ENCODE results near the gene DMRTA2. TPM values are rescaled to one million over a fixed set of nuclear protein-coding genes. Genes with fewer than 3 reads are reported as not detected.
"Not testable (repeated sequence)": the region's sequence is repeated elsewhere in the genome, so short reads cannot be mapped to it uniquely, and the experiment has no call there.

The DMRTA2 gene
- polyA plus RNA-seq, 3 donors, result not detected

DNA sequence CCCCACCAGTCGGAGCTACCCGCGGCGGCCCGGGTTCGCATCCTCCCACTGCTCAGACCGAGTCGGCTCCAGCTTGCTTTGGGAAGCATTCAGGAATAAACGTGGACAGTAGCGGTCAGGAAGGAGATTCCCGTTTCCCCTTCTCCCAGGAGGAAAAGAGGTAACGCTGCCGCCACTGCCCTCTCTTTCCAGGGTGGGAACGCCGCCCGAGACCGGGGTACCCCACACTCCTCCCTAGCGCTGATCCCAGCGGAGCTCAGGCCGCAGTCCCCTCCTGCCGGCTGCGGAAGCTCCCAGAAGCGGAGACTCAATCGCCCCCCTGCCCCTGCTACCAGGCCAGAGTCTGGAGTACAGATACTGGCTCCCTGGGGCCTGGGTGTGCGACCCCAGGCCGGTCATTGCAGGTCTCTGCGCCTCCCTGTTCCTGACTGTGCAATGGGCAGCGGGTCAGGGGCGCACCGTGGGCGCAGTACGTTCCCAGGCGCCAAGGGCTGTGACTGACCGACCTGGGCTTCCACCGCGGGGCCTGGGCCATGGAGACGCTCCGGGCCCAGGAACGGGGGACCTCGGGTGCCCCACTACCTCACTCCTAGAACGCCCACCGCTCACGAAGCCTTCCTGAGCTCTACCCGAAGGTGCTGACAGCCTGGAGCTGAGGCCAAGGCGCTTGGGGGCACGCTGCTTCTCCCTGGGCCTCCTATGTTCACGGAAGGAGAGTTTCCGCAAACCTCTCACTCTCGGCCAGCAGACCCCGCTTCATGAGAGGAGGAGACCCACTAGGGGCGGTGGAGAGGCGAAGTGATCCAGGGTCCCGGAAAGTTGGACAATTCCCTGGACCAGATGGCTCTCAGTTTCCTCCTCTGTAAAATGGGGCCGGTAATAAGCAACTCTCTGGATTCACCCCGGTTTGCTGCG, 7.8 kb downstream of the DMRTA2 start:
- 3 to 6% (median 4%) methylated on average over 52 to 56 of the region's 56 CpGs for WGBS, 3 donors
- no peak overlapping the region for H3K27ac ChIP-seq (ENCODE audit: low read depth, low read length)

DNA sequence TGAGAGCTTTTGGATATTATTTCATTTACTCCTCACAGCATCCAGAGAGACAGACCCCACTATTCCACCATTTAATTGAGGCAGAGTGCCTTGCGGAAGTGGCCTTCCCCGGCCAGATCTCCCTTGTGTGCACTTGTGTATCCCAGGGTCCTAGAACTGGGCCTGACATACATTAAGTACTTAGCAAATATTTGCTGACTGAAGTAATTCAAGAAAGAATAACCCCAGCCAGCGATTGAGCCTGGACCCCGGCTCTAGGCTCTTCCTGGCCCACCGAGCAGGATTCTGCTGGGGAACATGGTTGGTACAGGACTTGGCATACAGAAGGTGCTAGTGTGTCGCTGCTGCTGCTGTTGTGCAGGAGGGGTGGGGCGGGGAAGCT, 8.4 kb downstream of the DMRTA2 start:
- H3K27ac ChIP-seq (ENCODE audit: low read depth, low read length), result no peak overlapping the region
- 27 to 36% (median 33%) methylated on average over 7 of the region's 7 CpGs for WGBS, 3 donors

DNA sequence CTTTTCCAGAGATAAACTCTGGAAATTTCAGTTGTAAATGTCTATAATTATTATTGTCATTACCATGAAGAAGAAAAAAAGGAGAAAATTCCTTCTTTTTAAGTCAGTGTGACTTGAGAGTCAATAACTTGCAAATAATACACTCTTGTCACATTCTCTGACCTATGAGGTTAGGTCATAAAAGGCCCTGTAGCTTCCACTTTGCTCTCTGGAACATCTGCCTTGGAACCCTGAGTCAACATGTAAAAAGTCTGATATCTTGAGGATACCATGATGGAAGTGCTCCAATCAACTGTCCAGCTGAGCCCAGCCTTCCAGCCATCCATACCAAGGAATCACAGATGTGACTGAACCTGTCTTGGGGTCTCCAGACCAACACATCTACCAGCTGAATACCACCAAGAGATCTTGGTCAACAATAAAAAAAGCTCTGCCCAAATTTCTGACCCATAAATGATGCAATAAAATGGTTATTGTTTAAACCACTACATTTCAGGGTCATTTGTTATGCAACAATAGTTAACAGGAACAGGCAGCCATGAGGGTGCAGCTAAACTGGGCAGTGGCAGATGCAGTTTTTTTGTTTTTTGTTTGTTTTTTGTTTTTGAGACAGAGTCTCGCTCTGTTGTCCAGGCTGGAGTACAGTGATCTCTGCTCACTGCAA, 10.3 kb downstream of the DMRTA2 start:
- WGBS, 3 donors, result 92 to 95% (median 92%) methylated on average over 1 of the region's 1 CpG

DNA sequence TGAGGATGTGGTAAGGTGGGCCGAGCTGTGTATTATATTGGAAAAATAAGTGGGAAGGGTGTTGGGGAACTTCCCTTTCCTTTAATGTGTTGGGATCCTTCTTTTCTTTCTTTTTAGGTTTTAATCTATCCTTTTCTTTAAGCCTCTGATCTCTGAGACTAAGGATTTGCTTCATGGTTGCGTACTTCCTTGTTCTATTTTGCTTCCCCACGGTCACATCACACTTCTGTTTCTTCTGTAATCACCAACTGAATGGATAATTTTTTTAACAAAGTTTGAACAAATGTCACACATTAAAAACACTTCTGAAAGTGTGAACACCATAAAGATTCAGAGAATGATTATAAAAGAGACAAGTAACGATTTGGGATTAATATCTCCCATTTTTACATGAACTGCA, 17.4 kb downstream of the DMRTA2 start:
- WGBS, 3 donors, result 77 to 89% (median 85%) methylated on average over 4 of the region's 4 CpGs
- no peak overlapping the region for H3K27ac ChIP-seq (ENCODE audit: low read depth, low read length)

More for the DNA sequence above, 10.3 kb downstream of the DMRTA2 start:
- no peak overlapping the region for H3K27ac ChIP-seq (ENCODE audit: low read depth, low read length)

DNA sequence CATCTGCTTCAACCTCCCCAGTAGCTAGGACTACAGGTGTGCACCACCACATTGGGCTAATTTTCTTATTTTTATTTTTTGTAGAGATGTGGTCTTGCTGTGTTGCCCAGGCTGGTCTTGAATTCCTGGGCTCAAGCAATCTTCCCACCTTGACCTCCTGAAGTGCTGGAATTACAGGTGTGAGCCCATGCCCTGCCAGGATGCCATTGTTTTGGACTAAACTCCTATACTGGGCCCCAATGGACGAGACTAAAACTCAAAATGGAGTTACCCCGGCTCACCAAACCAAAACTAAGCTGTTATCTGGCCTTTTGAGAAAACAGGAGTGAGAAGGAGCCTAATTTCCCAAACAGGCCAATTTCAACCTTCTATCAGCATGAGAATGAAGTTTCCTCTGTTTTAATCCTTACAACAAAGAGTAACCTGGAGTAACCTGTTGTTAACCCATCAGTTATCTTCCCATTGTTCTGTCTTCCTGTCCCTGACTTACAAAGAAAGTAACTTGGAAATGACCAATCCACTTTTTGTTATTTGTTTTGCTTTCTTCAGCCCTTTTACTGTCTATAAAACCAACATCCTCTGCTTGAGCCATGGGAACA, 29.6 kb downstream of the DMRTA2 start:
- no peak overlapping the region for H3K27ac ChIP-seq (ENCODE audit: low read depth, low read length)
- 53 to 58% (median 57%) methylated on average over 2 of the region's 2 CpGs for WGBS, 3 donors

DNA sequence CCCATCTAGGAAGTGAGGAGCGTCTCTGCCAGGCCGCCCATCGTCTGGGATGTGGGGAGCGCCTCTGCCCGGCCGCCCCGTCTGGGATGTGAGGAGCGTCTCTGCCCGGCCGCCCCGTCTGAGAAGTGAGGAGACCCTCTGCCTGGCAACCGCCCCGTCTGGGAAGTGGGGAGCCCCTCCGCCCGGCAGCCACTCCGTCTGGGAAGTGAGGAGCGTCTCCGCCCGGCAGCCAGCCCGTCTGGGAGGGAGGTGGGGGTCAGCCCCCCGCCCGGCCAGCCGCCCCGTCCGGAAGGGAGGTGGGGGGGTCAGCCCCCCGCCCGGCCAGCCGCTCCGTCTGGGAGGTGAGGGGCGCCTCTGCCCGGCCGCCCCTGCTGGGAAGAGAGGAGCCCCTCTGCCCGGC, 41.7 kb downstream of the DMRTA2 start:
- WGBS, 3 donors, result 92 to 93% (median 92%) methylated on average over 14 to 31 of the region's 33 CpGs
- not testable (repeated sequence) for H3K27ac ChIP-seq (ENCODE audit: low read depth, low read length)

DNA sequence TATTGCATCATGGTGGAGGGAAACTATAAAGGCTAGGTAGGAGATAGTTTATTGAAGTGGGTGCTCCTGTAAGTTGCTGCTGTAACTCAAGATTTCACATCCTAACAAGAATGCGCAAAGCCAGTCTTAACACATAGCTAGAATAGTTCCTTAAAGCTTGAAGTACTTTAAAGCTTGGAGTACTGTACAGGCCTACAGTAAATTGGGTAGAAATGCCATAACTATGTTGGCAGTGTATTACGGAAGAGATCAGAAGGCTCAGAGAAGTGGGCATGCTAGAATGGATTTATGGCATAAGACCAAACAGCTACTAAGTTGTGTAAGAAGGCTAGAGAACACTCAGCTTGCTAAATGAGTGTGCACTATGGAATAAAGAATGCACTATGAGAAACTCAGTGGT, 44.5 kb downstream of the DMRTA2 start:
- H3K27ac ChIP-seq (ENCODE audit: low read depth, low read length), result no peak overlapping the region
- 86 to 95% (median 86%) methylated on average over 2 of the region's 2 CpGs for WGBS, 3 donors

DNA sequence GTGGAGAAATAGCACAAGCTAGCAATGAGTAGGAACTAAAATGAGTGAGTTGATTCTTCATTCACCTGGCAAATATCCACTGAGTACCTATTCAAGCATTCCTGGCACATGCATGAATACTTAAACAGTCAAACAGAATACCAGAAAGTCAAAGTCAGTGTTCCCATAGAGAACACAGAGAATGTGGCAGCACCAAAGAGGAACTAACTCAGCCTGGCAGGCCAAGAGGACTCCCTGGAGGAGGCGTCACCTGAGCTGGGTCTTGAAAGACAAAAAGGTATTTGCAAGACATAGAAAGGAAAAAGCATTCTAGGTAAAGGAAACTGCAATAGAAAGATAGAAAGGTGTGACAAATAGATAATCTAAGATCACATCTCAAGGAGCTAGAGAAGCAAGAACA, 49.7 kb downstream of the DMRTA2 start:
- 77 to 81% (median 79%) methylated on average over 1 of the region's 1 CpG for WGBS, 3 donors
- no peak overlapping the region for H3K27ac ChIP-seq (ENCODE audit: low read depth, low read length)

DNA sequence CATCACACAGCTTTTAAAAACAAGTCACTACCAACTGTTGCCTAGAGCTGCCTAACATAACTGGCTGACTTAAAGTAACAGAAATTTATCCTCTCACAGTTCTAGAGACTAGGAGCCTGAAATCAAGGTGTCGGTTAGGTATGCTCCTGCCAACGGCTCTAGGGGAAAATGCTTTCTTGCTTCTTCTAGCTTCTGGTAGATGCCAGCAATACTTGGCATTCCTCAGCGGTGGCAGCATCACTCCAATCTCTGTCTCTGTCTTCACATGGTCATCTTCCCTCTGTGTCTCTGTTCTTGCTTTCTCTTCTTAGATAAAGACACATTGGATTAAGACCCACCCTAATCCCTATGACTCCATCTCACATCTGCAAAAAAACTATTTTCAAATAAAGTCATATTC, 51.5 kb downstream of the DMRTA2 start:
- no peak overlapping the region for H3K27ac ChIP-seq (ENCODE audit: low read depth, low read length)
- 52 to 74% (median 68%) methylated on average over 3 of the region's 3 CpGs for WGBS, 3 donors

DNA sequence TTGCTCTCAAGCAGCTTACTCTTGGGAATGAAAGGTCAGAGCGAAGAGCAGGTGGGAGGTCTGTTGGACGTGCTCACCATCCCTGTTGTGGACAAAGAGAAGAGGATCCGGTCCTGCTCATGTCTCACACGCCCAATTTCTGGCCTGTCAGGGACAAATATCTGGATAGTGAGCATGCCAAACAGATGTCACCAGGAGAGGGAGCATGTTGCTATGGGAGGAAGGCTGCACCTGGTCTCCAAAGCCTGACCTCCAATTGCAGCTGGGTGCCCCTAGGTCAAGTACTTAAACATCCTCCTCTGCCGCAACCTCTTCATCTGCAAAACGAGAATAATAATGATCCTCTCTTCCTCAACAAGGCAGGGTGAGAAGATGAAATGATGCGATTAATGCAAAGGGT, 53.4 kb downstream of the DMRTA2 start:
- no peak overlapping the region for H3K27ac ChIP-seq (ENCODE audit: low read depth, low read length)
- WGBS, 3 donors, result 60 to 75% (median 68%) methylated on average over 7 of the region's 7 CpGs

DNA sequence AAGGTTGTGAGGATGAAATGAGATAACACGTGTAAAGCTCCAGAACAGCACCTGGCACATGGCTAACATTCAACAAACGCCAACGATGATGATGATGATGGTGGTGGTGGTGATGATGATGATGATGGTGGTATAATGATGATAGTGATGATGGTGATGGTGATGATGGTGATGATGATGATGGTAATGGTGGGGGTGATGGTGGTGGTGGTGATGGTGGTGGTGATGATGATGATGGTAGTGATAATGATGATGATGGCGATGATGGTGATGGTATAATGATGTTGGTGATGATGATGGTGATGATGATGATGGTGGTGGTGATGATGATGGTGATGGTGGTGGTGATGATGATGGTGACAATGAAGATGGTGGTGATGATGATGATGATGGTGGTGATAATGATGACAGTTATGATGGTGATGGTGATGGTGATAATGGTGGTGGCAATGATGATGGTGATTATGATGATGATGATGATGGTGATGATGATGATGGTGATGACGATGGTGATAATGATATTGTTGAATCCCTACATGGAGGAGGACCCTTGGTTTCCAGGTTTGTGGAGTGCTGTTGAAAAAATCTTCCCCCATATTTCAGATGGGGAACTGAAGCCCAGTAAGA, 54.1 kb downstream of the DMRTA2 start:
- WGBS, 3 donors, result 43 to 72% (median 66%) methylated on average over 5 of the region's 5 CpGs
- H3K27ac ChIP-seq (ENCODE audit: low read depth, low read length), result no peak overlapping the region

DNA sequence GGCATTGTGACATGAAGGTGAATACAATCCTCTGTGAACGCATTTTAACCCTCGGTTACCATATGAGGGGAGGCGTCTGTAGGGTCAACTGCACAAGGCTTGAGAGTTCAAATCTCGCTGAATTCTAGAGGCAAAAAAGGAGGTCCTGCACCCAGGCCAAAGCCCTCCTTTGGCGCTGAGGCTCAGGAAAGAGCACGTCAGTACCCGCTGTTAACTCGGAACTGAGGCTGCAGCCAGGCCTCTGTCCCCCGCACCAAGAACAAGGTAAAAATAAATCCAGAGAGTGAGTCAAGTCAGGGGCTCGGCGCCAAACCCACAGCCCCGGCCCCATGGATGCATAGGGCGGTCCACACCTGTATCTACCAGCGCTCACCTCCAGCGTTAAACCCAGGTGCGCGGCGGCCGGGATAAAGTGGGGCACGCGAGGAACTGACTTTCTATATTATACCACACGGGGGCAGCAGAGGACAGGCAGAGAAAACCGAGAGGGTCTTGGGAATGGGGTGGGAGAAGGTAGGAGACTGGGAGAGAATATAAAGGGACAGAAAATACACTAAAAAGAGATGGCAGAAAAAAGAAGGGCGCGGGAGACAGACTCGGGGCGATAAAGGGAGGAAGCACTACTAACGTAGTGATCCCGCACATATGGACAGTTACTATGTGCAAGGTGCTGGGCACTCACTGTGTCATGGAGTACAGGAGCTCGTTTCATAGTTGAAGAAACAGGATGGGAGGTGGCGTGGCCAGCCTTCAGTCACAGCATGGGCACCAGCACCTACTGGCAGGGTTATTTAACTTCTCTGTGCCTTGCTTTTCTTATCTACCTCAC, 54.9 kb downstream of the DMRTA2 start:
- WGBS, 3 donors, result 11 to 17% (median 15%) methylated on average over 31 of the region's 31 CpGs

More for the DNA sequence above, 54.9 kb downstream of the DMRTA2 start:
- H3K27ac ChIP-seq (ENCODE audit: low read depth, low read length), result no peak overlapping the region

Measured in adipose tissue (tissue), 3 donors.